DMS153 (cell line): ENCODE measurements around the gene FOXI1.
"Not testable (repeated sequence)": the region's sequence is repeated elsewhere in the genome, so short reads cannot be mapped to it uniquely, and the experiment has no call there.

Experiments
- DNase-seq: peaks from one replicate; lab custom pipeline; 2025; lab: John Stamatoyannopoulos, UW

FOXI1 gene

GRCh38 chr5:170126626-170127025, 20.9 kb downstream of the FOXI1 start:
- DNase-seq = no peak

- no peak for DNase-seq
Observed at GRCh38 chr5:170131235-170131634, 25.5 kb downstream of the FOXI1 start.

GRCh38 chr5:170132269-170132975, 26.7 kb downstream of the FOXI1 start:
- DNase-seq = no peak

- no peak for DNase-seq
Observed at GRCh38 chr5:170132976-170133448, 27.3 kb downstream of the FOXI1 start.

GRCh38 chr5:170135796-170136490, 30.2 kb downstream of the FOXI1 start:
- no peak for DNase-seq

- no peak for DNase-seq
Observed at GRCh38 chr5:170136506-170136905, 30.8 kb downstream of the FOXI1 start.

- no peak for DNase-seq
Observed at GRCh38 chr5:170137694-170138214, 32.1 kb downstream of the FOXI1 start.

- no peak for DNase-seq
Observed at GRCh38 chr5:170138273-170138672, 32.6 kb downstream of the FOXI1 start.

GRCh38 chr5:170139786-170140335, 34.2 kb downstream of the FOXI1 start:
- no peak for DNase-seq

GRCh38 chr5:170141196-170141595, 35.5 kb downstream of the FOXI1 start:
- DNase-seq = not testable (repeated sequence)

GRCh38 chr5:170141636-170142035, 35.9 kb downstream of the FOXI1 start:
- DNase-seq = no peak

- no peak for DNase-seq
Observed at GRCh38 chr5:170142196-170142595, 36.5 kb downstream of the FOXI1 start.

GRCh38 chr5:170143091-170143490, 37.4 kb downstream of the FOXI1 start:
- no peak for DNase-seq

GRCh38 chr5:170143710-170144109, 38.0 kb downstream of the FOXI1 start:
- DNase-seq = no peak

- DNase-seq = no peak
Observed at GRCh38 chr5:170144286-170145023, 38.8 kb downstream of the FOXI1 start.

- no peak for DNase-seq
Observed at GRCh38 chr5:170145462-170145861, 39.8 kb downstream of the FOXI1 start.

- DNase-seq = no peak
Observed at GRCh38 chr5:170147051-170147752, 41.5 kb downstream of the FOXI1 start.

GRCh38 chr5:170147753-170148264, 42.1 kb downstream of the FOXI1 start:
- no peak for DNase-seq

- DNase-seq = no peak
Observed at GRCh38 chr5:170148430-170149205, 42.9 kb downstream of the FOXI1 start.

- no peak for DNase-seq
Observed at GRCh38 chr5:170149206-170149515, 43.5 kb downstream of the FOXI1 start.

GRCh38 chr5:170150713-170151096, 45.0 kb downstream of the FOXI1 start:
- no peak for DNase-seq
